ENCODE results near the gene SUB1. TPM values are rescaled to one million over a fixed set of nuclear protein-coding genes. Genes with fewer than 3 reads are reported as not detected.

The SUB1 gene
- total and polyA plus RNA-seq, 5 experiments from 2014 or later: 194 to 592 (median 391) TPM

- DNase-seq (no peak), ATAC-seq (no peak)
- no peak overlapping the region for H3K27ac Mint-ChIP-seq
- H3K27me3 Mint-ChIP-seq: peaks cover 0 to 2% (median 0%) of the 10 kb centered on the region in 5 donors
- POLR2A ChIA-PET: no interaction called here
- H3K4me3 Mint-ChIP-seq: no peak overlapping the region
- H3K36me3 Mint-ChIP-seq: no peaks in the 10 kb centered on the region
- no peaks in the 10 kb centered on the region for H3K9me3 Mint-ChIP-seq
- peaks cover 0 to 2% (median 0%) of the 10 kb centered on the region in 4 donors for H3K4me1 Mint-ChIP-seq
Measured at GRCh38 chr5:32639943-32640342, 54.6 kb downstream of the SUB1 start.

GRCh38 chr5:32642276-32643002 is 57.1 kb downstream of the SUB1 start:
- Mint-ChIP-seq H3K4me3 (no peak overlapping the region), H3K4me1 (peaks cover 0 to 2% (median 0%) of the 10 kb centered on the region in 4 donors), H3K36me3 (no peaks in the 10 kb centered on the region), H3K27ac (no peak overlapping the region), H3K9me3 (no peaks in the 10 kb centered on the region), H3K27me3 (peaks cover 0 to 2% (median 0%) of the 10 kb centered on the region in 5 donors)
- POLR2A ChIA-PET: no interaction called here
- DNase-seq (no peak), ATAC-seq (no peak)

- POLR2A ChIA-PET: no interaction called here
- Mint-ChIP-seq H3K4me3 (no peak overlapping the region), H3K27me3 (no peaks in the 10 kb centered on the region), H3K36me3 (peaks cover 0 to 1% (median 0%) of the 10 kb centered on the region in 3 donors), H3K27ac (no peak overlapping the region), H3K4me1 (peaks cover 0 to 2% (median 0%) of the 10 kb centered on the region in 4 donors), H3K9me3 (no peaks in the 10 kb centered on the region)
- DNase-seq (no peak), ATAC-seq (no peak)
Measured at GRCh38 chr5:32645246-32645645, 59.9 kb downstream of the SUB1 start.

GRCh38 chr5:32646061-32646969 is 61.0 kb downstream of the SUB1 start:
- POLR2A ChIA-PET: no interaction called here
- no peaks in the 10 kb centered on the region for H3K27me3 Mint-ChIP-seq
- no peak overlapping the region for H3K4me3 Mint-ChIP-seq
- DNase-seq (no peak), ATAC-seq (no peak)
- no peak overlapping the region for H3K27ac Mint-ChIP-seq
- H3K4me1 Mint-ChIP-seq: peaks cover 0 to 2% (median 0%) of the 10 kb centered on the region in 4 donors
- peaks cover 0 to 2% (median 0%) of the 10 kb centered on the region in 3 donors for H3K36me3 Mint-ChIP-seq
- H3K9me3 Mint-ChIP-seq: no peaks in the 10 kb centered on the region

- no peak for ATAC-seq
- peaks cover 0 to 5% (median 0%) of the 10 kb centered on the region in 5 donors for H3K27me3 Mint-ChIP-seq
Measured at GRCh38 chr5:32651088-32651487, 65.7 kb downstream of the SUB1 start.

GRCh38 chr5:32651638-32652037 is 66.3 kb downstream of the SUB1 start:
- Mint-ChIP-seq H3K27ac (no peak overlapping the region), H3K9me3 (peaks cover 0 to 26% (median 17%) of the 10 kb centered on the region in 9 donors), H3K4me1 (no peaks in the 10 kb centered on the region), H3K4me3 (no peak overlapping the region), H3K36me3 (peaks cover 0 to 10% (median 4%) of the 10 kb centered on the region in 3 donors), H3K27me3 (peaks cover 0 to 5% (median 0%) of the 10 kb centered on the region in 5 donors)
- no peak for DNase-seq
- no peak for ATAC-seq
- POLR2A ChIA-PET: no interaction called here

More at GRCh38 chr5:32651088-32651487, 65.7 kb downstream of the SUB1 start:
- Mint-ChIP-seq H3K27ac (no peak overlapping the region), H3K4me3 (no peak overlapping the region), H3K36me3 (peaks cover 0 to 10% (median 4%) of the 10 kb centered on the region in 3 donors), H3K4me1 (no peaks in the 10 kb centered on the region), H3K9me3 (peaks cover 0 to 20% (median 12%) of the 10 kb centered on the region in 9 donors)
- POLR2A ChIA-PET: no interaction called here
- DNase-seq: no peak

Other genes with a start within 250 kb of the SUB1 start
- 10 to 100 TPM; 66.9 to 69.7 TPM for gene ZFR, start 140.8 kb upstream of the SUB1 start, total RNA-seq
- gene ZFR, start 140.8 kb upstream of the SUB1 start, polyA plus RNA-seq: 10 to 100 TPM; 69.8 to 79.4 (median 72.0) TPM
- under 1 TPM in 1 of 2 experiments, not detected in 1; 0.08 TPM for gene NPR3, start 125.8 kb downstream of the SUB1 start, total RNA-seq
- gene NPR3, start 125.8 kb downstream of the SUB1 start, polyA plus RNA-seq: under 1 TPM in 1 of 3 donors, not detected in 2; 0.18 TPM

All from naive thymus-derived CD8-positive, alpha-beta T cell (primary cell).